HCEC 1CT (cell line): ENCODE data around the gene S100P.
A peak's percentile ranks its signal among the peaks of the same experiment; 100 is the strongest.
"Not testable (repeated sequence)": the region's sequence is repeated elsewhere in the genome, so short reads cannot be mapped to it uniquely, and the experiment has no call there.

ENCODE experiments used
- DNase-seq: peaks from one replicate; pipeline ENCODE4 v3.0.0-alpha.2; 2017

Gene S100P

GRCh38 chr4:6699903-6700302 lies 6.2 kb downstream of the S100P start:
- DNase-seq = no peak

DNA sequence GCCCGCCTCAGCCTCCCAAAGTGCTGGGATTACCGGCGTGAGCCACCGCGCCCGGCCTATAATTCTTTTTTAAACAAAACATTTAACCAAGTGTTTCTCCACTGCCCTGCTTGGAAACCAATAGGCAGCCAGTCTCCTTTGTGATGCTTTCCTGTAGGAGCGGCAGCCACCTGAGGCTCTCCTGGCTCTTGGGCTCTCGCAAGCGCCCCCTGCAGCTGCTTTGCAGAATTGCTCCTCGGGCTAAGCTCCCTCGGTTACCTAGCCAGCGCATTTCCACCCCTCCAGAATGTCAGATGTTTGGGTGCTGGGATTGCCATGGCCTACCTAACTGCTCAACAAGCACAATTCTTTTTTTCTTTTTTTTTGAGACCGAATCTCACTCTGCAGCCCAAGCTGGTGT lies 7.7 kb downstream of the S100P start:
- no peak for DNase-seq

DNA sequence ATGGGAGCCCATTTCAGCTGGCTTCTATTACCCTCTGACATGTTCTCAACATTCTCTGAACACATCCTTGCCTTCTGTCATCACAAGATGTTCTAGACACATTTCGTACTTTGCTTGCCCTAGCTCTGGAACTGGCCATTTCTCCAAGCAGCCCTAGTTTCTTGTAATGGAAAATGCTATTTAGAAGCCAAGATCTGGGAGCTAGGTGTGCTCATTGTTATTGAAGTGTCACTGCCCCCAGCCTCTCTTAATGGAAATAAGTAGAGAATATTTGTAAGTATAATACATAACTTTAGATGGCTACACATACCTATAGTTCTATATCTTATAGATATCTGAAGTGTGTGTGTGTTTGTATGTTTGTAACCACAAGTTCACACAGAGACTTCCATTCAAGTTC lies 9.1 kb downstream of the S100P start:
- no peak for DNase-seq

- peak; percentile 9 for DNase-seq
These were observed 10.1 kb downstream of the S100P start for GRCh38 chr4:6703786-6704185.

GRCh38 chr4:6705646-6706045 lies 12.0 kb downstream of the S100P start:
- no peak for DNase-seq

GRCh38 chr4:6706173-6706572 lies 12.5 kb downstream of the S100P start:
- no peak for DNase-seq

- peak; percentile 91 for DNase-seq
These were observed 15.8 kb downstream of the S100P start, which contains the start of gene MRFAP1L1 for GRCh38 chr4:6709230-6710114. Gene MRFAP1L1 (minus strand): TSS chr4:6709865. CDS start chr4:6709629, 236 bp downstream.

- no peak for DNase-seq
These were observed 16.6 kb downstream of the S100P start for GRCh38 chr4:6710282-6710681.

GRCh38 chr4:6710996-6711395 lies 17.3 kb downstream of the S100P start:
- no peak for DNase-seq

DNA sequence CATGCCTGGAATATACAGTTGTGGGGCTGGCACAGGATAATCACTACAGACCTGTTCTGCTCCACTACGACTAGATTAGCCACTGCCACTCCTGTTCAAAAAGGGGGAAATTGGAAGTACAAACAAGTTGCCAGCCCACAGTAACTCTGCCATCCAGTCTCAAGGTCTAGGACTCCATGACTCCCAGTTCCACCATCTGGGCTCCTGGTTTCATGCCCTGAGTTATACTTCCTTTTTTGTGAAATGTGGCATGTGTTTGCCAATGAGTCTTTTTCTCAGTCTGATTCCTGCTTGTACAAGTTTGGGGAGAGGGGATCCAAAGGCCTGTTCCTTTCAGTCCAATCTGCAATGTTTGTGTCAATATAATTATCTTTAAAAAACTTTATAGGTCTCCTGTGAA lies 21.3 kb downstream of the S100P start:
- DNase-seq = no peak

GRCh38 chr4:6715704-6716017 lies 22.0 kb downstream of the S100P start:
- DNase-seq = no peak

DNA sequence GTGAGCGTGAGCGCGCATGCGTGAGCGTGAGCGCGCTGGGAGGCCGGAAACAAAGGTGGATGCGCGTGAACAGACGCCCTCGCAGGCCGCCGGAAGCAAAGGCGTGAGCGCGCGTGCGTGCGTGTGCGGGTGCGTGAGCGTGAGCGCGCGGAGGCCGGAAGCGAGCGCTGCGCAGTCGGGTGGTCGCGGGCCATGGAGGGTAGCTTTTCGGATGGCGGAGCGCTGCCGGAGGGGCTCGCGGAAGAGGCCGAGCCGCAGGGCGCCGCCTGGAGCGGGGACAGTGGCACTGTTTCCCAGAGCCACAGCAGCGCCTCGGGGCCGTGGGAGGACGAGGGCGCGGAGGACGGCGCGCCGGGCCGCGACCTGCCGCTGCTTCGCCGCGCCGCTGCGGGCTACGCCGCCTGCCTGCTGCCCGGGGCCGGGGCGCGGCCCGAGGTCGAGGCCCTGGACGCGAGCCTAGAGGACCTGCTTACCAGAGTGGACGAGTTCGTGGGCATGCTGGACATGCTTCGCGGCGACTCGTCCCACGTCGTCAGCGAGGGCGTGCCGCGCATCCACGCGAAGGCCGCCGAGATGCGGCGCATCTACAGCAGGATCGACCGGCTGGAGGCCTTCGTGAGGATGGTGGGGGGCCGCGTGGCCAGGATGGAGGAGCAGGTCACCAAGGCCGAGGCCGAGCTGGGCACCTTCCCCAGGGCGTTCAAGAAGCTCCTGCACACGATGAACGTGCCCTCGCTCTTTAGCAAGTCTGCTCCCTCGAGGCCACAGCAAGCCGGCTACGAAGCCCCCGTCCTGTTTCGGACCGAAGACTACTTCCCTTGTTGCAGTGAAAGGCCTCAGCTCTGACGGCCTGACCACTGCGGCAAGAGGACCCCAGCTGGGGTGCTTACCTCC lies 22.6 kb downstream of the S100P start, which contains the start of gene BLOC1S4:
BLOC1S4 (plus strand) TSS at position 157 of the 894 bp plus-strand sequence; CDS start at position 193, 36 bp downstream.
- peak; percentile 79 for DNase-seq

- no peak for DNase-seq
These were observed 23.4 kb downstream of the S100P start for GRCh38 chr4:6716958-6717655.

DNA sequence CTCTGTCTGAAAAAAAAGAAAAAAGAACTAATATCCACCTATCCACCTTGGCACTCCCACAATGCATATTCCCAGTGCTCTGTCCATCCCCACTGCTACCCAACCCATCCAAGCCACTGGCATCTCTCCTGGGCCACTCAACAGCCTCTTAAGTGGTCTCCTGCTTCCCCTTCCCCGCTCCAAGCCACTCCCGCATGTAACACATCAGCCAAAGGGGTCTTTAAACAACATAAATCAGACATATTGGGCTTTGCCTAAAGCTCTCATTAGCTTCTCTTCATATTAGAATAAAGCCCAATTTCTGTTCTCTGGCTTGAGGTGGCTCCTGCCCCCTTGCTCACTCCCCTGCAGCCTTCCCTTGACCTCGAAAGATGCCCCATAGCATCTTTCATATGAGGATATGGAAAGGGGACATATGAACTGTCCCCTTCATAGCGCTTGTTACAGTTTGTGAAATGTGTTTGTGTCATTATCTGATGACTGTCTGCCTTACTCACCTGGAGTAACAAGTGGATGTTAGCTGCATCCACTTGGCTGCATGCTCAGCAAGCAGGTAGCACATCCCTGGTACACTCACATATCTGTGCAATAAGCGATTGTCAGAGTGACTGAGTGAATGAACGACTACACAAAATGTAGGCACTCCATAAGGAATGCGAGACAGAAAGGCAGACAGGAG lies 25.4 kb downstream of the S100P start:
- DNase-seq = no peak

GRCh38 chr4:6719611-6720179 lies 26.0 kb downstream of the S100P start:
- no peak for DNase-seq

DNA sequence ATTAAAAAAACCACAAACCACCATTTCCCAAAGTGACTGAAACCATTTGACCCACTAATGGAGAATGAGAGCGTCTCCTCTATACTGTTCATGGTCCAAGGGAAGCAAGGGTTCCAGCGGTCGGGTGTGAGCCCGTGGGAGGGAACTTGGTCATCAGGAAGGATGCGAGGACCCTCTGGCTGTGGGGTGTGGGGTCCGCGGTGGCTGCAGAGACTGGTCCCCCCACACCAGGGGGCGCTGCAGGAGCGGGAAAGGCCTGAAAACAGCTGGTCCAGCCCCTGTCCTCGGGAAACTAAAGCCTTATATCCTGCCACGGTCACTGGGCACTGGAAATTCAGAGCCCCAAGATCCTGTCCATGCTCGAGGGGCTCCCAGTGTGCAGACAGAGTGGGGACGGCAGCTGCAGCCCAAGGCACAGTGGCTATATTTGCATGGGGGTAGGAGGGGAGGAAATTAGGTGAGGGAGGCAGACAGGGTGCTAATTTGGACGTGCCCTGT lies 26.6 kb downstream of the S100P start:
- peak; percentile 38 for DNase-seq

DNA sequence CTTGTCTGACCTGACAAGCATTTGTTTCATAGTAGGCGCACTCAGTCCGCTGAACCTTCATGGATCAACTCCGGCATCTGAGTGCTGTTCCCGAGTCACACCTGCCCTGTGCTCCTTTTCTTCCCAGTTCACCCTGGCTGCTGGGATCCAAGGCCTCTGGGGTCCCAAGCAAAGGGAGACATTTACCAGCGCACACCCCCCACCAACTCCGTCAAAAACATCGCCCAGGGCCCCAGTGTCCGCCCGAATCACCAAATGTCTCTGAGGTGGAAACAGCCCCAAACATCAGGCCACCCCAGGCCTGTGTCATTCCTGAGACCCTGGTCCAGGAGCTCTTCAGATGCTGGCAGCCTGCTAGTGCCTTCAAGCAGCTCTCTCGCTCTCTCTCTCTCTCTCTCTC lies 27.4 kb downstream of the S100P start:
- DNase-seq = no peak

DNA sequence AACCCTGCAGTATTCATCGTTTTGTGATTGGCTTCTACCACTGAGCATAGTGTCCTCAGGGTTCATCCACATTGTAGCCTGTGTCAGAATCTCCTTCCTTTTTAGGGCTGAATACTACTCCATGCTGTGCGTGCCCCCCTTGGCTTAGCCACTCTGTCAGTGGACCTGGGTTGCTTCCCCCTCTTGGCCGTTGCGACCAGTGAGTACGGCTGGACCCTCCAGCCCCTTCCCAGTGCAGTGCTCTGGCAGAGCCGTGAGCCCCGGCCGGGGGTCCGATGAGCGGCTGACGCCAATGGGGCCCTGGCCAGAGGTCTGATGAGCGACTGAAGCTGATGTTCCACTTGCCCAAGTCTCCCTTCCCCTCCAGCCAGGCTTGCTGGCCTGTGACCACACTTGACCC lies 29.2 kb downstream of the S100P start:
- no peak for DNase-seq

GRCh38 chr4:6723851-6724250 lies 30.2 kb downstream of the S100P start:
- DNase-seq = no peak

DNA sequence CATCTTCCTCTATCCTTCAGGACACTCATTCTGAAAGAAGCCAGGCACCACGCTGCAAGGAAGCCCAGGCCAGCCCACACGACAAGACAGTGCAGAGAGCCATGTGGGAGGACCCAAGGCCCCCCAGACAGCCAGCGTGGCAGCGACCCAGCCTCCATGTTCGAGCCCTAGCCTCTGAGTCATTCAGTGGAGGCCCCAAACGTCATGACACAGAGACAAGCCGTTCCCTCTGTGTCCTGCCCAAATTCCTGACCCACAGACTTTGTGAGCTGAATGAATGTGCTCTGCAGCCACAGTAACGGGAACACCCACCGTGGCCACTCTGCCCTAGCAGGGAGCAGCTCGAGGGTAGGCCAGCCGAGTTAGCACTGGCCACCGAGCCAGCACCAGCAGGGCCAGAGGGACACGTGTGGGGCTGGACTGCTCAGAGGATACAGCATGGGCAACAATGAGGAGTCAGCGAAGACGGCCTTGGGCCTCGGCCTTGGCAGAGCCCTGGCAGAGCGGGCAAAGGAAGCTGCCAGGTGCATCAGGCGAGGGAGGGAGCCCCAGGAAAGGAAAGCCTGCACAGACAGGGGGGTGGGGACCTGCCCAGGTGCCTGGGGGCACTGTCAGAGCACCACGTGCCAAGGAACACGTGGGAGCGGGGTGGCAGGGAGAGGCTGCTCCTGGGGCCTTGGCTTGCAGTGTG lies 30.9 kb downstream of the S100P start:
- DNase-seq = no peak

GRCh38 chr4:6725427-6725961 lies 31.8 kb downstream of the S100P start:
- DNase-seq = not testable (repeated sequence)
